Skeletal muscle tissue (tissue), 4 donors: Measurements from ENCODE around the gene TLCD3B. TPM values are rescaled to one million over a fixed set of nuclear protein-coding genes. Genes with fewer than 3 reads are reported as not detected.

Experiments
- H3K27ac ChIP-seq: one replicate; pipeline ENCODE4 v1.7.0; 2013; ENCODE audit warnings: mild to moderate bottlenecking, low read depth, low read length, inconsistent platforms
- H3K27me3 ChIP-seq, 3 donors: one replicate each; pipeline ENCODE4 v1.7.0; 2013; ENCODE audit warnings: low read length in 3 of 3; ENCODE audit not compliant: control insufficient read depth in 3 of 3, insufficient read depth in 3 of 3
- H3K36me3 ChIP-seq, 3 donors: one replicate each; pipeline ENCODE4 v1.7.0; 2013; ENCODE audit warnings: low read length in 3 of 3; ENCODE audit not compliant: control insufficient read depth in 3 of 3, insufficient read depth in 3 of 3
- H3K4me1 ChIP-seq, 3 donors: one replicate each; pipeline ENCODE4 v1.7.0; 2013; ENCODE audit warnings: low read length in 3 of 3, mild to moderate bottlenecking in 3 of 3; ENCODE audit not compliant: control insufficient read depth in 3 of 3, insufficient read depth in 3 of 3
- H3K4me3 ChIP-seq, 3 donors: one replicate each; pipeline ENCODE4 v1.7.0; 2013; ENCODE audit warnings: low read length in 3 of 3
- H3K9ac ChIP-seq, 3 donors: one replicate each; pipeline ENCODE4 v1.7.0; 2013; ENCODE audit warnings: low read length in 3 of 3, mild to moderate bottlenecking in 3 of 3, moderate library complexity in 2 of 3, low read depth in 1 of 3
- H3K9me3 ChIP-seq, 3 donors: one replicate each; pipeline ENCODE4 v1.7.0; 2013; ENCODE audit warnings: low read length in 3 of 3; ENCODE audit not compliant: control insufficient read depth in 3 of 3
- total RNA-seq: library from RNA; depleted of rRNA; stranded (reverse); fragments of >200 nt; gene quantifications from one replicate; pipeline ENCODE4 v1.2.3, GENCODE V29; 2014
- donor health status: Osteomylitis.

TLCD3B gene
- total RNA-seq, 1 donor from 2014 or later = 0.52 TPM

DNA sequence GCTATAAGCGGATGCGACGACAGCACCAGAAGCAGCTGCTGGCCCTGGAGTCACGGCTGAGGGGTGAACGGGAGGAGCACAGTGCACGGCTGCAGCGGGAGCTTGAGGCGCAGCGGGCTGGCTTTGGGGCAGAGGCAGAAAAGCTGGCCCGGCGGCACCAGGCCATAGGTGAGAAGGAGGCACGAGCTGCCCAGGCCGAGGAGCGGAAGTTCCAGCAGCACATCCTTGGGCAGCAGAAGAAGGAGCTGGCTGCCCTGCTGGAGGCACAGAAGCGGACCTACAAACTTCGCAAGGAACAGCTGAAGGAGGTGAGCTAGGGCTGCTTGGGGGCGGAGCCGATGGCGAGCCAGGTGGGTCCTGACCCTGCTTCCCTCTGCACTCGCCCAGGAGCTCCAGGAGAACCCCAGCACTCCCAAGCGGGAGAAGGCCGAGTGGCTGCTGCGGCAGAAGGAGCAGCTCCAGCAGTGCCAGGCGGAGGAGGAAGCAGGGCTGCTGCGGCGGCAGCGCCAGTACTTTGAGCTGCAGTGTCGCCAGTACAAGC, 45.7 kb downstream of the TLCD3B start:
- Histone ChIP-seq H3K36me3 (peaks cover 88 to 97% (median 91%) of the 10 kb centered on the region in 3 donors), H3K4me3 (no peak overlapping the region), H3K9me3 (no peaks in the 10 kb centered on the region), H3K9ac (no peak overlapping the region), H3K27ac (no peak overlapping the region), H3K27me3 (no peaks in the 10 kb centered on the region), H3K4me1 (peaks cover 0 to 4% (median 2%) of the 10 kb centered on the region in 3 donors)

GRCh38 chr16:29984764-29985147, 46.3 kb downstream of the TLCD3B start:
- peaks cover 0 to 4% (median 2%) of the 10 kb centered on the region in 3 donors for H3K4me1 ChIP-seq
- no peak overlapping the region for H3K27ac ChIP-seq
- H3K27me3 ChIP-seq = no peaks in the 10 kb centered on the region
- no peak overlapping the region for H3K4me3 ChIP-seq
- H3K36me3 ChIP-seq = peaks cover 91 to 97% (median 95%) of the 10 kb centered on the region in 3 donors
- no peak overlapping the region for H3K9ac ChIP-seq
- no peaks in the 10 kb centered on the region for H3K9me3 ChIP-seq

- Histone ChIP-seq H3K27me3 (no peaks in the 10 kb centered on the region), H3K9ac (no peak overlapping the region), H3K4me3 (no peak overlapping the region), H3K27ac (no peak overlapping the region), H3K9me3 (no peaks in the 10 kb centered on the region), H3K36me3 (peaks cover 92 to 96% (median 95%) of the 10 kb centered on the region in 3 donors), H3K4me1 (peaks cover 0 to 4% (median 2%) of the 10 kb centered on the region in 3 donors)
Measured at GRCh38 chr16:29984137-29984763, 46.8 kb downstream of the TLCD3B start.

DNA sequence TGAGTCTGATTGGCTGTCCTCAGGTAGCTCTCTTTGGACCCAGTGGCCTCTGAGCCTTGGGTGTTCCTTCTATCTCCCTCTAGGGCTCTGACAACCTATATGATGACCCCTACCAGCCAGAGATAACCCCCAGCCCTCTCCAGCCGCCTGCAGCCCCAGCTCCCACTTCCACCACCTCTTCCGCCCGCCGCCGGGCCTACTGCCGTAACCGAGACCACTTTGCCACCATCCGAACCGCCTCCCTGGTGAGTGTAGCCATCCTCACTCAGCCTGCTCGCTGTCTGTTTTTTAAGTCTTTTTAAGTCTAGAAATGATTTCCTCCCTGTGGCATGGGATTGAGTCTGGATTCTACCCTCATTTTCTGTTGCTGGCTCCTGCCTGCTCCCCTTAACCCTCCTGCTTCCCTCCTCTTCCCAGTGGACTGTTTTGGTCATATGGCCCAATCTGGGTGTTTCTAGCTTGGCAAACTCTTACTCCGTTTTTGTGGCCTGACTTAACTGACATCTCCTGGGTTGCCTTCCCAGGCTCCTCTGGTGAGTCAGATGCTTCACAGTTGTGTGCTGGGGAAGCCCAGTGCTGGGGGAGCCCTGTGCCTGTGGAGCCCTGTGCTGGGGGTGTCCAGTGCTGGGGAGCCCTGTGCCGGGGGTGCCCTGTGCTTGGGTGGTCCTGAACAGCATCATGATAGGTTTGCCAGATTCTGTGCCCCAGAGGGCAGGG, 47.5 kb downstream of the TLCD3B start:
- Histone ChIP-seq H3K4me1 (peaks cover 0 to 8% (median 3%) of the 10 kb centered on the region in 3 donors), H3K36me3 (peaks cover 91 to 96% (median 95%) of the 10 kb centered on the region in 3 donors)

DNA sequence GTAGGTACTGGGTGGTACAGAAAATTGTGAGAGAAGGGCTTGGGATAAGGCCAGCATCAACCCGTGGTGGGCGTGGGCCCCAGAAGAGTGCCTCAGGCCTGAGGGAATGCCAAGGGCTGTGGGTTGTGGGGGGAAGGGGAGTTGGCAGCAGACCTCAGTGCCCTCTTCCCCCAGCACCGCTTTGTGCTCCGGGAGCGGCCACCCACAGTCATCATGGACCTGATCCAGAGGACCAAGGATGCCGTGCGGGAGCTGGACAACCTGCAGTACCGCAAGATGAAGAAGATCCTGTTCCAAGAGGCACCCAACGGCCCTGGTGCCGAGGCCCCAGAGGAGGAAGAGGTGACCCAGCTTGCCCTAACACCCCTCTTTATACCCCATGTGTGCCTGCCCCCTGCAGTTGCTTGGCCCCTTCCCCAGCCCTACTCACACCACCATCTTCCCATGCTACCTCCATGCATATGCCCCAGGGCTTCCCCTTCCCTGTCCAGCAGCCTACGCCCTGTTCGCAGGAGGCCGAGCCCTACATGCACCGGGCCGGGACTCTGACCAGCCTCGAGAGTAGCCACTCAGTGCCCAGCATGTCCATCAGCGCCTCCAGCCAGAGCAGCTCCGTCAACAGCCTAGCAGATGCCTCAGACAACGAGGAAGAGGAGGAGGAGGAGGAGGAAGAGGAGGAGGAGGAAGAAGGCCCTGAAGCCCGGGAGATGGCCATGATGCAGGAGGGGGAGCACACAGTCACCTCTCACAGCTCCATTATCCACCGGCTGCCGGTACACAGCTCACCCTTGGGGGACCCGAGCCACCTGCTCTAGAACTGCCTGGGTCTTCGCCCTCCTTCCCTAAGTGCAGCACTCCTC, 48.3 kb downstream of the TLCD3B start:
- H3K36me3 ChIP-seq = peaks cover 94 to 98% (median 96%) of the 10 kb centered on the region in 3 donors
- no peak overlapping the region for H3K4me3 ChIP-seq
- H3K9me3 ChIP-seq = no peaks in the 10 kb centered on the region
- H3K27me3 ChIP-seq = no peaks in the 10 kb centered on the region
- H3K4me1 ChIP-seq = peaks cover 0 to 15% (median 10%) of the 10 kb centered on the region in 3 donors
- no peak overlapping the region for H3K9ac ChIP-seq
- no peak overlapping the region for H3K27ac ChIP-seq

More for the DNA sequence above, 47.5 kb downstream of the TLCD3B start:
- Histone ChIP-seq H3K27ac (no peak overlapping the region), H3K27me3 (no peaks in the 10 kb centered on the region), H3K4me3 (no peak overlapping the region), H3K9me3 (no peaks in the 10 kb centered on the region), H3K9ac (no peak overlapping the region)

DNA sequence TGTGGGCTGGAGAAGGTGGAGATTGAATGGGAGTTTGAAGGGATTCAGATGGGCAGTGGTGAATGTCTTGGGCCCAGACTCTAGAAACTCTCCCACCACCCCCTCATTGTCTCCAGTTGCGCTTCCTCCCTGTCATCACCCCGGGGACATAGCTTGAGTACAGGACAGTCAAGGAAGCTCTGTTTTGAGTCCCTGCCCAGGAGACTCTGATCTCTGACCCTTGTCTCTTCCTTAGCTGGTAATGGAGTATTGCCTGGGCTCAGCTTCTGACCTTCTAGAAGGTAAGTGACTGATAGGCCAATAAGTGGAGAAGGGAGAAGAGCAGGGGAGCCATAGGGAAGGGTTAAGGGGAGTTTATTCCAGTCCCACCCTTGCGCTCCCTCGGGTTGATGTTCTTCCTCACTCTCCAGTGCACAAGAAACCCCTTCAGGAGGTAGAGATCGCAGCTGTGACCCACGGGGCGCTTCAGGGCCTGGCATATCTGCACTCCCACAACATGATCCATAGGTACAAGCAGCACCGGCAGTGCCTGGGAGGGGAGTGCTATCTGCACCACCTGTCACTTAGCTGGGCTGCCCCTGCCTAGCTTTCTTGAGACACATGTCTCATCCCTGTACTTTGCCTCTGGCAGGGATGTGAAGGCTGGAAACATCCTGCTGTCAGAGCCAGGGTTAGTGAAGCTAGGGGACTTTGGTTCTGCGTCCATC, 52.4 kb downstream of the TLCD3B start:
- no peaks in the 10 kb centered on the region for H3K9me3 ChIP-seq
- peak overlapping the region; percentile 59 for H3K27ac ChIP-seq
- H3K27me3 ChIP-seq = no peaks in the 10 kb centered on the region
- H3K9ac ChIP-seq = no peak overlapping the region
- H3K4me3 ChIP-seq = no peak overlapping the region
- H3K4me1 ChIP-seq = peaks cover 32 to 44% (median 42%) of the 10 kb centered on the region in 3 donors
- H3K36me3 ChIP-seq = peaks cover 55 to 63% (median 60%) of the 10 kb centered on the region in 3 donors

GRCh38 chr16:29978081-29978480, 53.0 kb downstream of the TLCD3B start:
- peaks cover 49 to 56% (median 54%) of the 10 kb centered on the region in 3 donors for H3K36me3 ChIP-seq
- H3K9ac ChIP-seq = peak overlapping the region in 1 of 3 donors; percentile 8
- H3K27me3 ChIP-seq = no peaks in the 10 kb centered on the region
- H3K4me1 ChIP-seq = peaks cover 35 to 47% (median 44%) of the 10 kb centered on the region in 3 donors
- H3K4me3 ChIP-seq = no peak overlapping the region
- H3K9me3 ChIP-seq = no peaks in the 10 kb centered on the region
- peak overlapping the region; percentile 59 for H3K27ac ChIP-seq

- Histone ChIP-seq H3K4me1 (peaks cover 38 to 49% (median 46%) of the 10 kb centered on the region in 3 donors), H3K27me3 (no peaks in the 10 kb centered on the region), H3K9me3 (no peaks in the 10 kb centered on the region), H3K36me3 (peaks cover 41 to 52% (median 45%) of the 10 kb centered on the region in 3 donors), H3K27ac (peak overlapping the region; percentile 59), H3K4me3 (peak overlapping the region; percentile 36 to 94 (median 90)), H3K9ac (peak overlapping the region in 2 of 3 donors; percentile 8 to 85)
Measured at GRCh38 chr16:29977063-29977825, 53.8 kb downstream of the TLCD3B start.
